Endothelial cell of hepatic sinusoid (primary cell): ENCODE measurements around the gene SCAI.
"Not testable (repeated sequence)": the region's sequence is repeated elsewhere in the genome, so short reads cannot be mapped to it uniquely, and the experiment has no call there.

Source experiments
- in situ Hi-C: cut with HindIII; loops from 2 replicates; pipeline ENCODE4 v1.10.0; 2017; ENCODE audit warnings: low sequenced_read_pairs

The SCAI gene

DNA sequence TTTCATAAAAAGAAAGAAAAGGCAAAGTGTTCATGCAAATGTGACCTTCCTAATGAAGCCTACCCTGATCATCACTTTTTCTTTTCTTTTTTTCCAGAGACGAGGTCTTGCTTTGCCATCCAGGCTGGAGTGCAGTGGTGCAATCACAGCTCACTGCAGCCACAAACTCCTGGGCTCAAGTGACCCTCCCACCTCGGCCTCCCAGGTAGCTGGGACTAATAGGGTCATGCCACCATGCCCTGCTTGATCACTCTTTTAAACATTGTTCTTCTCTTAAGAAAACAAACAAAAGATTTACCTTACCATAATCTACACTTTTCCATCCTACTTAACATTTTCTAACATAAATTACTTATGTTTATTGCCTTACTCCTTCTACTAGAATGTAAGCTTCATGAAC, 193.9 kb downstream of the SCAI start:
- in situ Hi-C loops, result no loop called here

DNA sequence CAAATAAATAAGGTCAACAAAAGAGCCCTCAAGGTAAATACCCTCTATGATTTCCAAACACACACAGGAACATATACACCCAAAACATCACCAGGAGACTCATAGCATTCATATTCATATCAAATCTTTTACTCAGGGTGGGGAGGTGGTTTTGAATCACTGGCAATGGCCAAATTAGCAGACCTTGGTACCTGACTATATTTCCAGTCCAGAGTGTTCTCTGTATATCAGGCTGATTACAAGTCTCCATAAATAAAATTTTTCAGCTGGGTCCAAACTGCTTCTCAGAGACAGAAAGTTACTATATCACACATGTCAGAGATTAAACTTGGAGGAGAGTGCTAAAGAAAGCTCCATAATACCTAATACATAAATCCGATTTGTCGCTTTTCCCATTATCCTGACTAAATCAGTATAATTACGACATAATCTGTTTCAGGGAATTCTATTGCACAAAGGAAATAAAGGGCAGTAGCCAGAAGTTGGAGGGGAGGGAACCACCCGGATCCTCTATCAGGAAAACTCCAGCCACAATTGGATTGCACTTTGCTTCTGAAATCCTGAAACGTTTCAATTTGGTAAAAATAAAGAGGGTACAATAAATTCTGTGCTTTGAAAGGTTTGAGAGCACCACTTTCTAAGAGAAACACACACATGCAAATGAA, 195.5 kb downstream of the SCAI start:
- in situ Hi-C loops, result no loop called here

DNA sequence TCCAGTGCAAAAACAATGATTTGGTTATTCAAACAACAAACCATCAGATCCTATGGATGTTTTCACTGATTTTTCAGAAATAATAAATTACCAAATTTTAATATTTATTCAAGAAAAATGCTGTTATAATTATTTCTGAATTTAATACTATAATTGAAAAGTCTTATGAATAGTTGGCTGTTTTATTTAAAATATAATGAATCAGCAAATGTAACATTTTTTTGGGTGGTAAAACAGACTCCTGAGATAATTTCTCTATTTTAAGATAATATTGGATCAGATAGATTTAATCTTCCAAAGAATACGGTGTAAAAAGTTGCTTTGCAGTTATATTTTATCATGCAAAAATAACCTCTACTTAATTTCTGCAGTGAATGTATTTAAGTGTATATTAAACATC, 197.2 kb downstream of the SCAI start:
- in situ Hi-C loops, result no loop called here

DNA sequence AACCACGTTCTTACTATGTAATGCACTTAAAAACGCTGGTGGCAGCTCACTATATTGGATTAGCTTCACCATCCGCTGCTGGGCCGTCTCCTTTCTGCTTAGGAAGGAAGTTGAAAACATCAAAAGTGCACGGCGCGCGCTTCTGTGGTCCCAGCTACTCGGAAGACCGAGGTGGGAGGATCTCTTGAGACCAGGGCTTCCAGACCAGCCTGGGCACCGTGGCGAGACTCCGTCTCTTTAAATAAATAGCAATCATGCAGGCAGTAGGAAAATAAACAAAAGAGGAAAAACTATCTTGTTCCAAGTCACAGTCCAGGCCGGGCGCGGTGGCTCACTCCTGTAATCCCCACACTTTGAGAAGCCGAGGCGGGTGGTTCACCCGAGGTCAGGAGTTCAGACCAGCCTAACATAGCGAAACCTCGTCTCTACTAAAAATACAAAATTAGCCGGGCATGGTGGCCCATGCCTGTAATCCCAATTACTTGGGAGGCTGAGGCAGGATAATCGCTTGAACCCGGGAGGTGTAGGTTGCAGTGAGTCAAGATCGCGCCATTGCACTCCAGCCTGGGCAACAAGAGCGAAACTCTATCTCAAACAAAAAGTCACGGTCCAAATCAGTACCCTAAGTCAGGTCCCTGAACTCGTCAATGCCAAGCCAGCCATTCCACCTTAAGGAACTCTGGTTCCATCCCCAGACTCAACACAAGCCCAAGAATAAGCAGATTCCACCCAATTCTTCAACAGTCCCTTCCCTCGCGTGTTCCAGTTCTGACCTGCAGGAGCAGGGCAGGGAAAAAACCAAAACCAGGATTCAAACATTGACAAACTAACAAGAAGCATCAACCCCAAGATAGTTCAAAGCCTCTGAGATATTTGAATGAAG, 201.4 kb downstream of the SCAI start:
- in situ Hi-C loops, result no loop called here

- in situ Hi-C loops, result no loop called here
These were observed 202.2 kb downstream of the SCAI start, which contains the start of gene GOLGA1 for GRCh38 chr9:124940894-124941678. Gene GOLGA1 (minus strand): TSS chr9:124941083. CDS start chr9:124938711, 2,372 bp downstream.

- in situ Hi-C loops, result no loop called here
These were observed 202.8 kb downstream of the SCAI start for GRCh38 chr9:124940521-124940893.

DNA sequence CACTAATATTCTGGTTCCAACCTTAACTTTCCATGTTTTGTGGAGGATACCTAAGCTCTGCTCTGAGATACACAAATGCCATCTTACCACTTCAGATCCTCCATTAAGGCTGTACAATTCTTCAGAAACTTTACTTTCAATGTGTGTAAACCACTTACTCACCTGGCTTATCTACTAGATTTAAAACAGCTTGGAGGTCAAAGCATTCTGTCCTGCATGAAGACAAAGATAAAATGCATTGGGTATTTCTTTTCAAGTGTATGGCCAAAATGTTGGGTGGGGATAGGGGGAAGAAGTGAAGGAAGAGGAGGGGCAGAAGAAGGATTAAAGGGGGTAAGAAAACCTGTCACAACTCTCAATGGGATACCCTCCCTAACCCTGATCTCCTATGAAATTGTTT, 203.4 kb downstream of the SCAI start:
- in situ Hi-C loops, result no loop called here

DNA sequence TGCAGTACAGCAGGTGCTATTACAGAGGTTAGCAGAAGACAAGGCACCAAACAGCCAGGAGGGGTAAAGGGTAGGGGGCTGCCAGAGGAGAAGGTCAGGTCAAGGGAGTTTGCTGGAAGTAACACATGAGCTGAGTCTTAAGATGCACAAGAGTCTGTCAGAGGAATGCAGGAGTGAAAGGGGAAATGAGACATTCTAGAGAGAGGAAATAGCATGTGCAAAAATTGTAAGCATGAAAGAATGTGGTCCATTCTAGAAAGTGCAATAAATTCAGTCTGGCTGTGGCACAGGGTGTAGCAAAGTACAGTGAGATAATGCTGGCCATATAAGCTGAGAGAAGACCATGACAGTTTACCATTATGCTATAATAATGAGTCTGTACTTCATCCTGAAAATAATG, 209.0 kb downstream of the SCAI start:
- in situ Hi-C loops, result no loop called here

DNA sequence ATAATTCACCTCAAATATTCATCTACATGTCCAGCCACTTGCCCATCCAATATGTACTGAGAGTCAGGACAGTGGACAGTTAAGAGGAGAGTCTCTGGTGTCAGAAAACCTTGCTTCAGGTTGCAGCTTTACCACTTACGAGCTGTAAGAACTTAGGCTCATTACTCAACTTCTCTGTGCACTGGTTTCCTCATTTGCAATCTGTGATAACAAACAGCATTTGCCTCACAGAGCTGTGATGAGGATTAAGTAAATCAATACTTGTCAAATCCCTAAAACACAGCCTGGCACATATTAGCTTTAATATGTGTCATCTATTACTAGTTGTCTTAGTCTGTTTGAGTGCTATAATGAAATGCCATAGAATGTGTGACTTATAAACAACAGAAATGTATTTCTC, 211.0 kb downstream of the SCAI start:
- in situ Hi-C loops, result no loop called here

DNA sequence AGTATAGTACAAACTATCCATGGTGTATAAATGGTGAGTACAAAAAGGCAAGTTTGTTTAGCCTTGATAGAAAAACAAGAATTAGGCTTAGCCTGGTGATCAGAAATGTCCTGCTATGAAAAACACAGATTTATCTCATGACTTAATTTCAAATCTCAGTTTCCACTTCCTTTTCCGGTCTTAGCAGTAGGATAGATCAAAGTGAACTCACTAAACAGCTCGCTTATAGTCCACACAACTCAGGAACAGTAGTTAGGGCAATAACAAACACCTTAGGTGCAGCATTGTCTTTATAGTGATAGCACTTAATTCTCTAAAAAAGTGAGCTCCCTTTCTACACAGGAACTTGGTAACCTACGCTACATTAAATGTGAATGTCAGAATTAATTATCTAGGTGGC, 213.9 kb downstream of the SCAI start:
- in situ Hi-C loops, result no loop called here

DNA sequence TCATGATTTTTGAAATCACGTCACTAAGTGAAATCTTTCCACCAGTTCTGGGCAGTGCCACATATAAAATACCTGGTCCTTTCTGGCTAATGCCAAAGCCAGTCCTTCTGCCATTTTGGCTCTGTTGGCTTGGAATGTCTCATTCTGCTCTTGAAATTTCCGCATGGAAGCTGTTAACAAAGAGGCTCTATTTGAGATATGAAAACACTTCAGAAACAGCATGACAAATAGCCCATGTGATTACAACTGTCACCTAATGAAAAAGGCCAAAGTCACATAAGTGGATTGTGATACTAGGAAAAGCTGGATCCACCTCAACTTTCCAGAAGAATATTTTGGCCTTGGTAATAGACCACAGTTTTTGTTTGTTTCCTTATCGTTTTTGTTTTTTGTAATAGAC, 215.2 kb downstream of the SCAI start:
- in situ Hi-C loops, result no loop called here

GRCh38 chr9:124920394-124920793, 222.9 kb downstream of the SCAI start:
- in situ Hi-C loops, result not testable (repeated sequence)

DNA sequence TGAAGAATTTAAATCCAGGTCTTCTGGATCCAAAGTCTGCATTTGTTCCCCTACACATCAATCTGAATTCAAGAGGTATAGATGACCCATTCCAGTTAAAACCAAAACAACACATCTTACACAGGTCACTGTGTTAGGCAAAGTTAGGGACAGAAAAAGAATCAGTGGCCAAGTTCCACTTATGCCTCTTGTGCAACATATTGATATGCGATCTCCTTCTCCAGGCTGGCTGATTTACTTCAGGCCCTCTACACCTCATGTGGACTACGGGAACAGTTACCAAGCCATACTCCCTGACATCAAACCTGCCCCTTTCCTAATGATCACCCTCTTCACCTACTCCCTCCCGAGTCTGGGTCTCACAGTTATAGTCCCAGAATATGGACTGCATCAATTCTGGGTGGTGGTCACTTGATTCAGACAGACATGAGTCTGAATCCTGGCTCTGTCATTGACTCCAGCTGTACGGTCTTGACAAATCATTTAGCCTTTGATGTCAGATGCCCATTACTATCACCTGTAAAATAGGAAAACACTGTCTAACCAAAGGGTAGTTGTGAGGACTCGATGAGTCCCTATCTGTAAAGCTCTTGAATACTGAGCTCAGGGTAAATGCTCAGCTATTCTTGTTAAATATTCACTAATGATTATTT, 228.4 kb downstream of the SCAI start:
- in situ Hi-C loops, result loop anchor here (10.0 kb wide), 1 partner anchor 130 kb away; no protein-coding TSS in a partner anchor

DNA sequence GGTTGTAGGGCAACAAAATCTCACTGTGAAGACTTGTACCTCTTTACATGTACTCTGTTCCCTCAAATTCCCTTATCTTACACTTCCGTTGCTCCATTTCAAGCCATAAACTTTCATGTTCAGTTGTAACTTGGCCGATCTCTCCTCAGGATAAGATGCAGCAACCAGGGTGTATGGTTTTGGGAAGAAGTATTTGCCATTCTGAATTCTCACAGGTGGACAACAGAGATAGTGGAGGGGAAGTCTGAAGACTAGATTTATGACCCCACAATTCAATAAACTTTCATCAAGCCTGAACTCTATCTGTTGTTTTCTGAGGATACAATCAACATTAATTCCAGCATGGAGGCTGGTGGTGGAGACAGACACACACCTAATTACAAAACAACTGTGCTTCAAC, 229.9 kb downstream of the SCAI start:
- in situ Hi-C loops, result loop anchor here (10.0 kb wide), 1 partner anchor 131 kb away; no protein-coding TSS in a partner anchor

- in situ Hi-C loops, result loop anchor here (10.0 kb wide), 1 partner anchor 133 kb away; no protein-coding TSS in a partner anchor
These were observed 231.6 kb downstream of the SCAI start for GRCh38 chr9:124911766-124912165.

GRCh38 chr9:124908098-124908497, 235.2 kb downstream of the SCAI start:
- in situ Hi-C loops, result no loop called here

GRCh38 chr9:124906966-124907365, 236.4 kb downstream of the SCAI start:
- in situ Hi-C loops, result no loop called here

DNA sequence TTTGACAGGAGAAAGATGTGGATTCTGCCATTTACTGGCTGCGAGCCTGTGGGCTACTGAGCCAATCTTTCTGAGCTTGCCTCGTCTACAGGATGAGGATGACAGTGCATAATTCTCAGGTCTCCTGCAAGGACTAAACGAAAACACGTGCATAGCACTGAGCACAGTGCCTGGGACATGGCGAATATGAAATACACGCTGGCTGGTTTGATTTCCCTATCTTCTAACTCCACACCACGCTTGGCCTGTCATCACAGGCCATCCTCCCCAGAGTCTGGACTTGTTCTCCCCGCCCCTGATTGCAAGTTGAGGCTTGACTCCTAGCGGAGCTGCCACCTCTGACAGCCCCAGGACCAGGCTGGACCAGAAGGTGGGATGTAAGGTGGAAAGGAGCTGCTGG, 243.5 kb downstream of the SCAI start:
- in situ Hi-C loops, result no loop called here

DNA sequence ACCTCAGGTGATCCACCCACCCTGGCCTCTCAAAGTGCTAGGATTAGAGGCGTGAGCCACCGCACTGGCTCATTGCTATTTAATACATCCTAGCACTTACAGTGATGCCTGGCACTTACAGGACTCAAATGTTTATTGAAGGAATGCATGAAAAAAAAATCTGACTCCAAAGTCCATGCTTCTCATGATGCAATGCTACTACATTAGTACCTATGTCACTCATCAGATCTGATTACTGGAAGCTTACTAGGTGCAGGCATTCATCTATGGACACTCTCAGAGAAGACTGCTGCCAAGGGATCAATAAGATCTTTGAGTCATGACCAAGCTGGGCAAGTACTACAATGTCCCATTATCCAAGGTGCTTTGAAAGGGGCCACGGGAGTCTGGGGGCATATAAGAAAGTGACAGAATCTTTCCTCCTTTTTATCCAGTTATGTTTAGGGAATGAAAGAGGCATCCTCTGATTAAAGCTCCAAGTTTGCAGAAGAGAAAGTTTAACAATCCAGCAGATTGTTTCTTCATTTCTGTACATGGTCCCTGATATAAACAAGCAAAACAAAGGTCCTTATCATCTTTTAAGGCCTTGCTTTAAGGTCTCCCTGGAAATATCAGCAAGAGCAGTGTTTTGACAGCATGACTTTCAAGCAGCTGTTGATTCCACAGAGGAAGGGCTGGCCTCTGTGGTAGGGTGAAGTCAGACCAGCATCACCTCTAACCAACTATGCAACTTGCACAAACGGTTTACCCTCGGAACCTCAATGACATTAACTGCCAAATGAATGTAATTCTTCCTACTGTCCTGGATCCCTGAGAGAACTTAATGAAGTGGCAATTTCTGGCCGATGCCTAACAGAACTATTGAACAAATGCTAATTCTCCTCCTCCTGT, 245.5 kb downstream of the SCAI start:
- in situ Hi-C loops, result no loop called here

- in situ Hi-C loops, result no loop called here
These were observed 248.6 kb downstream of the SCAI start for GRCh38 chr9:124894741-124895170.
